ENCODE data around the gene TCP11L2. TPM values are rescaled to one million over a fixed set of nuclear protein-coding genes. Genes with fewer than 3 reads are reported as not detected.

The TCP11L2 gene
- polyA plus RNA-seq, 1 experiment, result 16.8 TPM

DNA sequence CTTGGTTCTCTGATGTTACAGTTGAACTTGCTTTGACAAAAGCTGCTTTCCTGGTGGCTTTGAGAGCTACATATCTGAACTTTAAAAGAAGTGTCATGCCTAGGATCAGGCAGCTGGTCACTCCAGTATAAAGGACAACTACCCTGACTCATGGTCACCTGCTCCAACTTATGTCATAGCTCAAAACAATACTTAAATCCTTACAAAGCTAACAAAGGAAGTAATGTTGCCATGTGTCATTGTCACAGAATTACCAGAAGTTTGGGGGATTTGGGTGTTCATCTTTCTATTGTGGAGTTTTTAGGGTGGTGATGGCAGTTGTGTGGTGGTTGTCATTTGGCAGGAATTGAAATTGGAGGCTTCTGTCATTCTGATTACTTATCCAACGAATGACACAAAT lies 1.8 kb upstream of the TCP11L2 start:
- CTCF ChIA-PET, result interaction anchor here (0.6 to 2.2 kb wide), 5 partner anchors 10 to 619 kb away, joined by 3 to 5 read pairs (median 4); partner anchors contain the start of gene POLR3B
- POLR2A ChIA-PET, result no interaction called here
- Histone ChIP-seq H3K27me3 (ENCODE audit: control insufficient read depth, insufficient read depth, low read length) (no peaks in the 10 kb centered on the region), H3K4me3 (ENCODE audit: low read depth, low read length) (no peak overlapping the region), H3K36me3 (ENCODE audit: control insufficient read depth, insufficient read depth, low read length) (no peaks in the 10 kb centered on the region)
- no peak for DNase-seq (ENCODE audit: low read depth)
- TF ChIP-seq, protein P1, sequence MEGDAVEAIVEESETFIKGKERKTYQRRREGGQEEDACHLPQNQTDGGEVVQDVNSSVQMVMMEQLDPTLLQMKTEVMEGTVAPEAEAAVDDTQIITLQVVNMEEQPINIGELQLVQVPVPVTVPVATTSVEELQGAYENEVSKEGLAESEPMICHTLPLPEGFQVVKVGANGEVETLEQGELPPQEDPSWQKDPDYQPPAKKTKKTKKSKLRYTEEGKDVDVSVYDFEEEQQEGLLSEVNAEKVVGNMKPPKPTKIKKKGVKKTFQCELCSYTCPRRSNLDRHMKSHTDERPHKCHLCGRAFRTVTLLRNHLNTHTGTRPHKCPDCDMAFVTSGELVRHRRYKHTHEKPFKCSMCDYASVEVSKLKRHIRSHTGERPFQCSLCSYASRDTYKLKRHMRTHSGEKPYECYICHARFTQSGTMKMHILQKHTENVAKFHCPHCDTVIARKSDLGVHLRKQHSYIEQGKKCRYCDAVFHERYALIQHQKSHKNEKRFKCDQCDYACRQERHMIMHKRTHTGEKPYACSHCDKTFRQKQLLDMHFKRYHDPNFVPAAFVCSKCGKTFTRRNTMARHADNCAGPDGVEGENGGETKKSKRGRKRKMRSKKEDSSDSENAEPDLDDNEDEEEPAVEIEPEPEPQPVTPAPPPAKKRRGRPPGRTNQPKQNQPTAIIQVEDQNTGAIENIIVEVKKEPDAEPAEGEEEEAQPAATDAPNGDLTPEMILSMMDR (IDR thresholded peaks at IDR 0.05; ENCODE audit: insufficient read depth, low read depth, low read length), result no peak

DNA sequence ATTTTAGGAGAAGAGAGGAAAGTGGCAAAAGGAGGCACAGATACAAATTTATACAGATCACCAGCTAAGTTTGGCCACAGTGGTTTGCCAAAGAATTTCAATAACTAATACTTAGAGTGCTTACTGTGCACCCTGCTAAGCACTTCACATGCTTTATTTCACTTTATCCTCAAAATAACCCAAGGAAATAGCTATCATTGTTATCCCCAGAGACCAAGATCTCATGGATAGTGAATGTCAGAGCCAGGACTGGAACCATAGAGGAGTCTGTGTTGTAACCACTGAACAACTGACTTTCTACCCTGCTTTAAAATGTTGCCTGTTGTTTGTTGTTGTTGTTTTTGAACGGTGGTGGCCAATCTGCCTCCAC lies 1.3 kb upstream of the TCP11L2 start:
- CTCF ChIA-PET, result interaction anchor here (0.6 to 2.2 kb wide), 7 partner anchors 8 to 618 kb away, joined by 3 to 5 read pairs (median 4); partner anchors contain the start of gene POLR3B
- Histone ChIP-seq H3K36me3 (ENCODE audit: control insufficient read depth, insufficient read depth, low read length) (no peaks in the 10 kb centered on the region), H3K4me3 (ENCODE audit: low read depth, low read length) (no peak overlapping the region), H3K27me3 (ENCODE audit: control insufficient read depth, insufficient read depth, low read length) (no peaks in the 10 kb centered on the region)
- no peak for DNase-seq (ENCODE audit: low read depth)
- TF ChIP-seq, protein P1 (IDR thresholded peaks at IDR 0.05; ENCODE audit: insufficient read depth, low read depth, low read length), result no peak
- POLR2A ChIA-PET, result no interaction called here

DNA sequence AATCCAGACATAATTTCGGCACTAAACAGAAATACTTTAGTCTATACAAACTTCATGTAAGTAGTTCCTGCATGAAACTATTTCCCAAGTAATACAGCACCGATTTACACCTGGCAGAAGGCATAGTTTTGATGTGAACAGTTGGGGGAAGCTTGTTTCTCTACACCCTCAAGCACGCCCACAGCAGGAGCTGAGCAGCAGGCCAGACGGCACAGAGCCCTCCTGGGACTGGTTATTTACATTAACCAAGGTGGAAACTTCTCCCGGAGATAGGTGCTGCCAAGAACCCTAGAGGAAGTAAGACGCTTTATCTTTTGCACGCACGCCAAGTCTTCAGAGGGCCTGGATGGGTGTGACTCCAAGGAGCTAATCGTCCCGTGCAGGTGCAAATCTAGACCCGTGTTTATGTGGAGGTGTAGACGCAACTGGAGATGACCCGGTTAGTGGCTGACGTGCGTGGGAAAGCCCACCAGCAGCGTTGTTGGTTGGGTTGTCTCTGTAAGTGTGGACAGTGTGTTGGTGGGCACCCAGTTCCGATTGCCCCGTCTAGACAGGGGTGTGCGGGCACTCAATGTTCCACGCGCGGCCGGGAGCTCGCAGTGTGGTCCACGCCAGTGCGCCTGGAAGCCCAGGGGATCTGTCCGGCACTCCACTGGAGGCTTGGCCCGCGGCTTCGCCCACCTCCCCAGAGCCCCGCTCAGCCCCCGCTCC lies 767 bp upstream of the TCP11L2 start:
- TF ChIP-seq, protein P1 (IDR thresholded peaks at IDR 0.05; ENCODE audit: insufficient read depth, low read depth, low read length), result no peak
- Histone ChIP-seq H3K36me3 (ENCODE audit: control insufficient read depth, insufficient read depth, low read length) (no peaks in the 10 kb centered on the region), H3K4me3 (ENCODE audit: low read depth, low read length) (peak overlapping the region; percentile 89), H3K27me3 (ENCODE audit: control insufficient read depth, insufficient read depth, low read length) (no peaks in the 10 kb centered on the region)
- no peak for DNase-seq (ENCODE audit: low read depth)
- POLR2A ChIA-PET, result no interaction called here
- CTCF ChIA-PET, result interaction anchor here (1.1 to 2.2 kb wide), 4 partner anchors 9 to 75 kb away, joined by 4 to 5 read pairs (median 5); partner anchors contain the start of gene POLR3B

DNA sequence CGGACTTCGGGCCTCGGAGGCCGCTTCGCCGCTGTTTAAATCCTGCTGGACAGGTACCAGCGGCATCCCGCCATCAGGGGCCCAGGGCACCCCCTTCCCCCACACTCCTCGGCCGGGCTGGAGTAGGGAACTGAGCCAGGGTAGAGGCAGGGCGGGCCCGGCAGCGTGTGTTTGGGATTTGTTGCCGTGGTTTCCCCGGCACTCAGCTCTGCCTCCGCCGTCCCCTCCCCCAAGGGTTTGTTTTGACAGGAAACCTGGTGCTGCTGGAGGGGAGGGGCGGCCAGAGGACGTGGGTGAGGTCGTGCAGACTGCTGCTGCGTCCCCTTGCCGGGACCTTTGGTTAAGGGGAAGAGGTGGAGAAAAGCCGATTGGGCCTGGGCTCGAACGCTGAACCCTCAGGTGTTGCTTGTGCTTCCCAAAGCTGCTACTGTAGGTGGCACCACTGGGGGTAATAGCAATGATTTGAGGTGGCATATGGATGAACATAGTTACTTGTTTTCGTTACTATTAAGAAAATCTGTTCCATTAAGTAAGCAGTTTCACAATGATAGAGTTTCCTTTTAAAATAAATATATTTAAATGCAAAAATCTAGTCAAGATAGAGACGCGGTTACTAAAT lies 778 bp downstream of the TCP11L2 start:
- CTCF ChIA-PET, result no interaction called here
- TF ChIP-seq, protein P1 (IDR thresholded peaks at IDR 0.05; ENCODE audit: insufficient read depth, low read depth, low read length), result no peak
- POLR2A ChIA-PET, result interaction anchor here (0.6 kb wide), 1 partner anchor 9 kb away, joined by 4 read pairs; no protein-coding TSS in a partner anchor
- Histone ChIP-seq H3K36me3 (ENCODE audit: control insufficient read depth, insufficient read depth, low read length) (no peaks in the 10 kb centered on the region), H3K4me3 (ENCODE audit: low read depth, low read length) (peak overlapping the region; percentile 89), H3K27me3 (ENCODE audit: control insufficient read depth, insufficient read depth, low read length) (no peaks in the 10 kb centered on the region)
- no peak for DNase-seq (ENCODE audit: low read depth)

DNA sequence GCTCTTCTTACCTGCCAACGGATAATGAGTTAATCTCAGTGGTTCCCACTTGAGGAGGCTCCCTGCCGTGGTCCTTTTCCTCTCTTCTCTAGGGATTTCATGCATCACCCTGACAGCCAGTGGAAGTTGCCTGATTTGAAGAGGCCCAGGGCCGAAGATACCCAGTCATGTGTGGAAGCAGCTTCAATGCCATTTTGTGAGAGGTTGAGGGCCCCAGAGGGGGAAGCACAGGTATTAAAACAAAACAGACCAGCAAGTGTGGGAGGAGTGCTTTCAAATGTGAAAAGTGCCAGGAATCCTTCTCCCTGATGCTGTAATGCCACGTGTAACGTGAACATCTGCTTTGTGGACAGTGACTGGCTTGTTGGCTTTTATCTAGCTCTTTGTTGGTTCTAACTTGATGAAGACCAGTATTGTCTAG lies 1.5 kb downstream of the TCP11L2 start:
- CTCF ChIA-PET, result interaction anchor here (1.4 kb wide), 1 partner anchor 27 kb away, joined by 4 read pairs; no protein-coding TSS in a partner anchor
- DNase-seq (ENCODE audit: low read depth), result no peak
- Histone ChIP-seq H3K36me3 (ENCODE audit: control insufficient read depth, insufficient read depth, low read length) (no peaks in the 10 kb centered on the region), H3K27me3 (ENCODE audit: control insufficient read depth, insufficient read depth, low read length) (no peaks in the 10 kb centered on the region), H3K4me3 (ENCODE audit: low read depth, low read length) (peak overlapping the region; percentile 89)
- POLR2A ChIA-PET, result interaction anchor here (0.6 kb wide), 1 partner anchor 14 kb away, joined by 17 read pairs; no protein-coding TSS in a partner anchor
- TF ChIP-seq, protein P1 (IDR thresholded peaks at IDR 0.05; ENCODE audit: insufficient read depth, low read depth, low read length), result no peak
